ENCODE measurements around the gene UTY.

UTY gene

DNA sequence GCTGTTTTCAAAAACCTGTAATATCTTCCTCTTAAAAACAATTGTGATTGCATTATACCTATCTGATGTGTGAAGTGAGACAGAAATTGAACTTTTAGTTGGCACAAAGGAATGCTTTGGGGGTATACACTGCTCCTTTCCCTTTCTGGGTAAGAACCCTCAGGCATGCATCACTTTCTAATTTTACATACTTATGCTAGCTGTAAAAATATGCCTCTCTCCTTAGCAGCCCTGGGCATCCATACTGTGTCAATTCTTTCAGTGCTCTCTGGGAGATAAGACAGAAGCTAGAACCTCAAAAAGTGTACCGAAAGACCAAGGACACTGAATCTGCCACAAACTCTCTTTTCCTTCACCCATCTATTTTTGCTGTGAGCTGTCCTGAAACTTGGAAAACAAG lies 246.7 kb downstream of the UTY start:
- Histone ChIP-seq H3K27ac (ENCODE audit: low read length) (no peak overlapping the region), H3K4me3 (ENCODE audit: low read length) (no peak overlapping the region), H2AFZ (ENCODE audit: low read length) (no peak overlapping the region), H3K79me2 (ENCODE audit: low read length) (no peaks in the 10 kb centered on the region), H3K9ac (ENCODE audit: low read length) (no peak overlapping the region), H3K9me3 (replicated peaks; ENCODE audit: insufficient read depth, low read length) (no peaks in the 10 kb centered on the region), H4K20me1 (ENCODE audit: insufficient read depth, low read length) (no peaks in the 10 kb centered on the region), H3F3A (ENCODE audit: insufficient read depth, low read length) (no peaks in the 10 kb centered on the region), H3K9me2 (replicated peaks; ENCODE audit: insufficient read depth, low read length) (no peaks in the 10 kb centered on the region), H3K4me1 (ENCODE audit: low read length) (no peaks in the 10 kb centered on the region), H3K27me3 (replicated peaks; ENCODE audit: insufficient read depth, low read length) (no peaks in the 10 kb centered on the region), H3K36me3 (replicated peaks; ENCODE audit: insufficient read depth, low read length) (no peaks in the 10 kb centered on the region), H3K4me2 (ENCODE audit: low read depth, low read length) (no peak overlapping the region)
- DNase-seq, result no peak
- TF ChIP-seq, protein P1, sequence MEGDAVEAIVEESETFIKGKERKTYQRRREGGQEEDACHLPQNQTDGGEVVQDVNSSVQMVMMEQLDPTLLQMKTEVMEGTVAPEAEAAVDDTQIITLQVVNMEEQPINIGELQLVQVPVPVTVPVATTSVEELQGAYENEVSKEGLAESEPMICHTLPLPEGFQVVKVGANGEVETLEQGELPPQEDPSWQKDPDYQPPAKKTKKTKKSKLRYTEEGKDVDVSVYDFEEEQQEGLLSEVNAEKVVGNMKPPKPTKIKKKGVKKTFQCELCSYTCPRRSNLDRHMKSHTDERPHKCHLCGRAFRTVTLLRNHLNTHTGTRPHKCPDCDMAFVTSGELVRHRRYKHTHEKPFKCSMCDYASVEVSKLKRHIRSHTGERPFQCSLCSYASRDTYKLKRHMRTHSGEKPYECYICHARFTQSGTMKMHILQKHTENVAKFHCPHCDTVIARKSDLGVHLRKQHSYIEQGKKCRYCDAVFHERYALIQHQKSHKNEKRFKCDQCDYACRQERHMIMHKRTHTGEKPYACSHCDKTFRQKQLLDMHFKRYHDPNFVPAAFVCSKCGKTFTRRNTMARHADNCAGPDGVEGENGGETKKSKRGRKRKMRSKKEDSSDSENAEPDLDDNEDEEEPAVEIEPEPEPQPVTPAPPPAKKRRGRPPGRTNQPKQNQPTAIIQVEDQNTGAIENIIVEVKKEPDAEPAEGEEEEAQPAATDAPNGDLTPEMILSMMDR (IDR thresholded peaks at IDR 0.05; ENCODE audit: low read length), result no peak
- TF ChIP-seq EZH2 (optimal IDR thresholded peaks at IDR 0.05; ENCODE audit: low read depth, low read length), result no peak
- no peak for TF ChIP-seq EZH2phosphoT487 (IDR thresholded peaks at IDR 0.05; ENCODE audit: low read length)

DNA sequence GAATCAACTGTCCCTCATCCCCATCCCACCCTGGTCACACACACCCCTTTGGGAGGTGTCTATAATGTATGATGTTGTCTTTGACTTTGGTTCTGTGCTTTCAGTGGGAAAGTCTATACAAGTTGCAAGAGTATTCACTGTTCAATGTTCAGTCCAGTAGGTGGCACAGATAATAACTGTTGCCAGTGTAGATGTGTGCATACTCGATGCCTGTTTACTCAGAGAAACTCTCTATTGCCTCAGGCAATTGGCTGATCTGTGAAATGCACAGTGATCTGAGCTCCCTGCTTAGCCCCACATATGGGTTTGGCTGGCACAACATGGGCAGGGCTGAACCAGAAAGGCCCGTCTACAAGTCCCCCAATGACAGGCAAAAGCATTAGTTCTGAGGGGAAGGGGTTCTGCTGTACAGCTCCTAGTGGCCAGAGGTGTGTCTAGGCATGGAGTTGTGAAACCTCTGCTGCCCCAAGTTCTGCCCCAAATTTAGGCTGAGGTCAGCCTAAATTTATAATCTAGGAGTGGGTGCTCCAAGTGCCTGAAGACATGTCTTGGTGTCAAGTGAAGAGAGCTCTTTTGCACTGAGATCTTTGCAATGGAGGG lies 252.4 kb downstream of the UTY start:
- H3K9ac ChIP-seq (ENCODE audit: low read length), result no peak overlapping the region
- no peaks in the 10 kb centered on the region for H3K79me2 ChIP-seq (ENCODE audit: low read length)
- no peak for DNase-seq
- H2AFZ ChIP-seq (ENCODE audit: low read length), result no peak overlapping the region
- TF ChIP-seq EZH2 (optimal IDR thresholded peaks at IDR 0.05; ENCODE audit: low read depth, low read length) (no peak), EZH2phosphoT487 (IDR thresholded peaks at IDR 0.05; ENCODE audit: low read length) (no peak)
- TF ChIP-seq, protein P1 (IDR thresholded peaks at IDR 0.05; ENCODE audit: low read length), result no peak
- H3K27me3 ChIP-seq (replicated peaks; ENCODE audit: insufficient read depth, low read length), result no peaks in the 10 kb centered on the region
- no peaks in the 10 kb centered on the region for H3K36me3 ChIP-seq (replicated peaks; ENCODE audit: insufficient read depth, low read length)
- no peaks in the 10 kb centered on the region for H3F3A ChIP-seq (ENCODE audit: insufficient read depth, low read length)
- no peaks in the 10 kb centered on the region for H3K9me2 ChIP-seq (replicated peaks; ENCODE audit: insufficient read depth, low read length)
- no peaks in the 10 kb centered on the region for H4K20me1 ChIP-seq (ENCODE audit: insufficient read depth, low read length)
- no peak overlapping the region for H3K27ac ChIP-seq (ENCODE audit: low read length)
- no peak overlapping the region for H3K4me2 ChIP-seq (ENCODE audit: low read depth, low read length)
- H3K9me3 ChIP-seq (replicated peaks; ENCODE audit: insufficient read depth, low read length), result no peaks in the 10 kb centered on the region
- H3K4me3 ChIP-seq (ENCODE audit: low read length), result no peak overlapping the region
- no peaks in the 10 kb centered on the region for H3K4me1 ChIP-seq (ENCODE audit: low read length)

DNA sequence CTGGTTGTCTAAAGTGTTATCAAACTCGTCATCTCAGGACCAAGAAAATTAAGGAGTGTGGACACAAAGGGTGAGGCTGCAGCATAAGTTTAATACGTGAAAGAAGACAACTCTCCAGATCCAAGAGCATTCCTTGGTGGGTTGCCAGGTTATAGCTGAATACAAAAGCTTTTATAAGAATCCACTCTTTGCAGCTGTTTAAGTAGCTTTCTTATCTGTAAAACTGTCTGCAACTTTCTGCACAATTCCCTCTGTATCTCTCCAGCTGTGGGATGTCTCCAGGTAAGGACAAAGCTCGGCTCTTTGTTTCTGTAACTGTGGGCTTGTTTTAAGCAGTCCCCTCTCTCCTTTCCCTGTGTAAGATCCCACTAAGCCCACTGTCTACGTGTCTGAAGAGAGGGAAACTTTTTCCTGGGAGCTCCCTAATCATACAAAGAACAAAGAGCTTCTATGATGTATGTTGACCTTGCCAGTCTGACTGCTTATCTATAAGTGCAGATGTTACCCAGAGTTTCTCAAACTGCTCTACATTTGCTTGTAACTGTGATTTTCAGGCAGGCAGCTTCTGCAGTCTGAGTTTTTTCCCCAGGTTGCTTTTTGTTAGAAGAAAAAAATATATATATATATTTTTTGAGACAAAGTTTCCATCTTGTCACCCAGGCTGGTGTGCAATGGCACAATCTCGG lies 268.7 kb downstream of the UTY start:
- no peak overlapping the region for H3K27ac ChIP-seq (ENCODE audit: low read length)
- H3K4me2 ChIP-seq (ENCODE audit: low read depth, low read length), result no peak overlapping the region
- no peak overlapping the region for H3K4me3 ChIP-seq (ENCODE audit: low read length)
- H2AFZ ChIP-seq (ENCODE audit: low read length), result no peak overlapping the region
- H3K4me1 ChIP-seq (ENCODE audit: low read length), result no peaks in the 10 kb centered on the region
- H4K20me1 ChIP-seq (ENCODE audit: insufficient read depth, low read length), result no peaks in the 10 kb centered on the region
- H3K9me3 ChIP-seq (replicated peaks; ENCODE audit: insufficient read depth, low read length), result no peaks in the 10 kb centered on the region
- no peak overlapping the region for H3K9ac ChIP-seq (ENCODE audit: low read length)
- H3F3A ChIP-seq (ENCODE audit: insufficient read depth, low read length), result no peaks in the 10 kb centered on the region
- no peaks in the 10 kb centered on the region for H3K36me3 ChIP-seq (replicated peaks; ENCODE audit: insufficient read depth, low read length)
- no peaks in the 10 kb centered on the region for H3K79me2 ChIP-seq (ENCODE audit: low read length)
- TF ChIP-seq EZH2 (optimal IDR thresholded peaks at IDR 0.05; ENCODE audit: low read depth, low read length) (no peak), EZH2phosphoT487 (IDR thresholded peaks at IDR 0.05; ENCODE audit: low read length) (no peak)
- TF ChIP-seq, protein P1 (IDR thresholded peaks at IDR 0.05; ENCODE audit: low read length), result no peak
- no peaks in the 10 kb centered on the region for H3K9me2 ChIP-seq (replicated peaks; ENCODE audit: insufficient read depth, low read length)
- no peak for DNase-seq
- H3K27me3 ChIP-seq (replicated peaks; ENCODE audit: insufficient read depth, low read length), result no peaks in the 10 kb centered on the region

Measured in MM.1S (cell line).